Activated T-cell treated with anti-CD3 and anti-CD28 coated beads for 48 hours (primary cell): ENCODE measurements around the gene COL23A1.

Experiments
- DNase-seq: peaks from one replicate; pipeline ENCODE4 v3.0.0-alpha.2; 2020; ENCODE audit warnings: low read depth

The COL23A1 gene

DNA sequence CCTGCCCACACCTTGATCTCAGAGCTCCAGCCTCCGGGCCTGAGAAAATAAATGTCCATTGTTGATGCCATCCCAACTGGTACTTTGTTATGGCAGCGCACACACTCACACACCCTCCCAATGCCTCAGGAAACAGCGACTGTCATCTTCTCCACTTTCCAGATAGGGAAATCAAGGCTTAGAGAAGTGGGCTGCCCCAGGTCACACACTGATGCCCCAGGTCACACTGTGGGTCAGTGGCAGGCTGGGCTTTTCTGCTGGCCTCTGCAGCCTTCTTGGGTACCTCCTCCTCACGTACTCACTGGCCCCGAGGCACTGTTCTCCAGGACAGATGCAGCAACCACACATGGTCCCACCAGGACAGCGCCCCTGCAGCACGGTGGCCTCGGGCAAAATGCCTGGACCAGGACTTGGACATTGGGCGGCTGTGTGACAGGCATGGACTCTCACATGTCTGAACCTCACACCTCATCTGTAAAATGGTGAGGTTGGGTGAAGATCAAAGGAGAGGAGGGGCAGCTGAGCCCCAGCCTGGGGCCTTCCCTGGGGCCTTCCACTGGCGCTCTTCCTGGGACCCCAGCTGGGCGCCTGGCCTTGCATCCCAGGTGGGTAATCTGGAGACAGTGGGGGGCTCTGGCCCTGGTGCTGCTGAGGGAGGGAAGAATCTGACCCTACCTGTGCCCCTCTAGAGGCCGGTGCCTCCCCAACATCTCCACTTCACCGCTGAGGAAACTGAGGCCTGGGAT lies 156.0 kb downstream of the COL23A1 start:
- no peak for DNase-seq

DNA sequence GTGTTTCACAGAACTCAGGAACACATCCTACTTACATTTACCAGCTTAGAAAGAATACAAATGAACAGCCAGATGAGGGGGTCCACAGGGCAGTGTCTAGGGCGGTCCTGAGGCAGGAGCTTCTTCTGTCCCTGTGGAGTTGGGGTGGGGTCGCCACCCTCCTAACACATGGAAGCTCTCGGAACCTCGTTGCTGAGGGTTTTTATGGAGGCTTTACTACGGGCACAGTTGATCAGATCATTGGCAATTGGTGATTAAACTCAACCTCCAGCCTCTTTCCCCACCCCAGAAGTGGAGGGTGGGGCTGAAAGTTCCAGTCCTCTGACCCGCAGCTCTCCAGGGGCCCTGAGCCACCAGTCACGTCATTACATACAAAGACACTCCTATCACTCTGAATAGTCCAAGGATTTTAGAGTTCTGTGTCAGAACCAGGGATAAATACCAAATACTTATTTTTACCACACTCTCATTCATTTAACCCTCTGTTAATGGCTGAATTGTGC lies 156.9 kb downstream of the COL23A1 start:
- no peak for DNase-seq

DNA sequence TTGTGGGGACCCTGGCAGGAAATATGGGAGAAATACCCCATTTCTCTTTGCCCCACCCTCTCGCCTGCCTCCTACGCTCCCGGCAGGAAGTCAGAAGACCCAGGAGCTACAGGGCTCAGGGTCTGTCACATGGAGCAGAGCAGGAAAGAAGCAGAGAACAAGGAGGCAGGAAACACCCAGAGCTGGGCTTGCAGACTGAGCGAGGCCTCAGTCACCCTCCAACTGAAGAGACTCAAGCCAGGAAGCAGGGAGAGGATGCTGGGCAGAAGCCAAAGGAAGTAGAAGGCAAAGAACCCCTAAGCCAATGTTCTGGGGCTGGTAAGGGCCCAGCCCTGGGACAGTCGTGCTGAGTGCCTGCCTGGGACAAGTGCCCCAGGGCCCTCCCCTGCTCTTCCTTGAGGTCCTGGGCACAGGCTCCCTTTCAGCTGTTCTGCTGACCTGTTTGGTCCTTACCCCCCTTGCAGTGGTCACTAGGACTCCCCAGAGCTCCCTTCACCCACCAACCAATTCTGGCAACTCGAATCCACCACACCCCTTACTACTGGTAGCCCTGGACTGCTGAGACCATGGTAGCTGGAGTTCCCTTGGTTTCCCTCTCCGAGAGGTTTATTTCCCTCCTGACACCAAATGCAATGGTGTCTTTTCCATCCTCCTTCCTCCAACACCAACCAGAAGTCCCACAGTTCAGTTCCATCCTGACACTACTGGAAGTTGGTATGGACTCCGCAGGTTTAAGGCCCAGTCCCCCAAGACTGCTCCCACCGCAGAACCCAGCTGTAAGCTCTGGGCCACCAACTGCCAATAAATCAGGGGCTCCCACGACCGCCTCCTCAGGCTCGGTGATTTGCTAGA lies 157.5 kb downstream of the COL23A1 start:
- no peak for DNase-seq

DNA sequence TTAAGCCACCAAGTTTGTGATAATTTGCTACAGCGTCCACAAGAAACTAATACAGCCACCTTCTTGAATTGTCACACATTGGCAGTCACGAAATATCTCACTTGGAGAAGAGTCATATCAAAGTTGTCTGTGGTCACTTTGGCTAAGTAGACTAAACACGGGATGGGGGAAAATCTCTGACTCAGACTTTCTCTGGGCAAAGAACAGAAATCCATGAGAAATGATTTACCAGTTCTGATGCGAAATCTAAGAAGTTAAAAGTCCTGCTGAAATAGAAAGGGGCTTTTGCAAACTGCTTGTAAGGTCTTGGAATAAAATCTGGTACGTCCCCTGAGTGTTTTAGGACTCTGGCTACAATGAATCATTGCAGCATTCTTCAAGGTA lies 158.4 kb downstream of the COL23A1 start:
- no peak for DNase-seq

DNA sequence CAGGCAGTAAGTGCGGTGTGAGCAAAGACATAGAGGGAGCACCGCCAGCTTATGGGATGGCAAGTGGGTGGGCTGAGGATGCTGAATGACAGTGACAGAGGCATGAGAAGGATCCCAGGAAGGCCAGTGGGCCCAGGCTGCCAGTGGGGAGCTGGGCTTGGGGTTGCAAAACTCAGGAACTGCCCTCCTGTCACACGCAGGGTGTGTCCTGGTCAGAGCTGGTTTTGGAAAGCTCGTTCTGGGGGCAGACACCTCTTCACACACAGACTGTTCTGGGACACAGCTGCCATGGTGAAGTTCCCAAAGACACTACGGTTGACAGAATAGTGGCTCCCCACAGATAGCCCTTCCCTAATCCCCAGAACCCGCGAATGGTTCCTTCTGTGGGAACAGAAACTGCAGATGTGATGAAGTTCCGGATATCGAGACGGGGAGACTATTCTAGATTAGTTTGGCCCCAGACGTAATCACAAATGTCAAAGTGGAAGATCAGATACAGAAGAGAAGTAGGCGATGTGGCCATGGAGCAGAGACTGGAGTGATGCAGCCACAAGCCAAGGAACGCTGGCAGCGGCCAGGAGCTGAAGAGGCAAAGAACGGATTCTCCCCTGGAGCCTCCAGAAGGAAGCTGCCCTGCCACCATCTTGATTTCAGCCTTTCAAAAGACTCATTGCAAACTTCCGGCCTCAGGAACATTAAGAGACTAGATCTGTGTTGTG lies 159.0 kb downstream of the COL23A1 start:
- no peak for DNase-seq

DNA sequence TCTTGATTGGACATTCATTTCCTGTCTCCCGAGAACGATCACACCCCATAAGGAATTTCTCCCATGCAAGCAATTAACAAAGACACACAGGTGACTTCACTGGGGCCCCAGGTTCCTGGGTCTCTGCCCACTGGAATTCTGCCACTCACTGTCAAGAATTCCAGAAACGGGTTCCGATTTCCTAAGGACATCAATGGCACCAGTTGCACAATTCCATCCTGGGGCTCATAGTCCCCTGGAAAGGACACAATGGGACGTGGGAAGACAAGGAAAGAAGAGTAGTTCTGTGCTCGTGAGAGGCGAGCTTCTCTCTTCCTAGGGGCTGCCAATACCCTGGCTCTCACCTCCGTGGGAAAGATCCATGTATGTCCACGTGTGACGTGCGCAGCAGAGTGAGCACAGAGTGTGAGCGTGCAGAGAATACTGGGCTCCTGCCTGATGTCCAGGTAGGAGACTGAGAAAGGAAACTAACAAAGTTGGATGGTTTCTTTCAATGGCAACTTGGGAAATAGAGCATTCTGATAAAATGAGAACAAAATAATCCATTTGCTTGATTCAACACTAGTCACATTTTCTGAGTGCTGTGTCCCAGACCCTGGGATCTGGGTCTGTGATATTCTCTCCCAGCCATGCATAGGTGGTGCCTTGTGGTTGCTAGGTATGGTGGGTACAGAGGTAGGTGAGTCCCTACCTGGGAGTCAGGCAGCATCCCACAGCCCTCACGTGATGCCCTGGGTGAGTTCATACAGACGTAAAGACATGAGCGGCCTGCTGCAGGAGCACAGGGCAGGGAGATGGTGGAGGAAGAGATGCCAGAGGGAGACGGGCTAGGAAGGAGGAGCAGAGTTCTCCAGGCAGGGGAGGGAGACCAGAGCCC lies 159.8 kb downstream of the COL23A1 start:
- DNase-seq, result no peak

DNA sequence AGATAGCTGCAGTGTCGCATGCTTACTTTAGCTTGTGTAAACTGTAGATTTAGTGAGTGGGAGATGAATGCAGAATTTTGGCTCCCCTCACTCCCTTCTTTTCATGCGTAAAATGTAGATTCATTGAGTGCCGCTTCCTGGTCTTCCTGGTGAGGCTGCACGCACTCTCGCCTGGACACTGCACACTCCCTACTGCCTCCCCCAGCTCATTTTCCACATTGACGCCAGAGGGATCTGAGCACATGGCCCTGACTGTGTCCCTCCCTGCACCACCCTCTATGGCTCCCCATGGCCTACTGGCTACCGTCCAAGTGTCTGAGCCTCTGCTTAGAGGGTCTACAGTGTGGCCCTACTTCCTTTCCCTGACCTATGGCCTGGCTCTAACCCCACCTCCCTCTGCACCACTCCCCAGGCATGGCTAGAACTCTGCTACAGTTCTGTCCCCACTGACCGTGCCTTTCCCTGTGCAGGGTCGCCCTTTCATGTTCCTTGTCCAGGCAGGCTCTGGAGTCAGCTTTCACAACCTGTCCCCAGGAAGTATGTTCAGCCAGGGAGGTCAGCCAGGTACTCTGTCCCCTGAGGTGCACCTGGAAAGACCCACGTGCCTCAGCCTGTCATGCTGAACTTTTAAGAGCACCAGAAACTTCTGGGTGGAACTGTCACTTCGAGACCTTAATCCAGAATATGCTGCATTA lies 160.6 kb downstream of the COL23A1 start:
- DNase-seq, result no peak

DNA sequence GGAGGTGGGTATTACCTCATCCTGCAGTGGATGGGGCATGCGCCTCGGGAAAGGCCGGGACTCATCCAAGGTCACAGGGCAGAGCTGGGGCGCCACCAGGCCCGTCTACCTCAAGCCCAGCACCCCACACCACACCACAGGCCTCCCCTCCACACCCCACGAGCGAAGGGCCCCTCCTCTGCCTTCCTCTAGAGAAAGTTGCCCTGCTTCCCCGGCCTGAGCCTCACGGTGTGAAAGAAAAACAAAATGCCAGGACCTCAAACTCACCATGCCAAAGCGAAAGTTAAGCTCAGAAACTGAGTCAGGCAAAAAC lies 161.1 kb downstream of the COL23A1 start:
- no peak for DNase-seq

DNA sequence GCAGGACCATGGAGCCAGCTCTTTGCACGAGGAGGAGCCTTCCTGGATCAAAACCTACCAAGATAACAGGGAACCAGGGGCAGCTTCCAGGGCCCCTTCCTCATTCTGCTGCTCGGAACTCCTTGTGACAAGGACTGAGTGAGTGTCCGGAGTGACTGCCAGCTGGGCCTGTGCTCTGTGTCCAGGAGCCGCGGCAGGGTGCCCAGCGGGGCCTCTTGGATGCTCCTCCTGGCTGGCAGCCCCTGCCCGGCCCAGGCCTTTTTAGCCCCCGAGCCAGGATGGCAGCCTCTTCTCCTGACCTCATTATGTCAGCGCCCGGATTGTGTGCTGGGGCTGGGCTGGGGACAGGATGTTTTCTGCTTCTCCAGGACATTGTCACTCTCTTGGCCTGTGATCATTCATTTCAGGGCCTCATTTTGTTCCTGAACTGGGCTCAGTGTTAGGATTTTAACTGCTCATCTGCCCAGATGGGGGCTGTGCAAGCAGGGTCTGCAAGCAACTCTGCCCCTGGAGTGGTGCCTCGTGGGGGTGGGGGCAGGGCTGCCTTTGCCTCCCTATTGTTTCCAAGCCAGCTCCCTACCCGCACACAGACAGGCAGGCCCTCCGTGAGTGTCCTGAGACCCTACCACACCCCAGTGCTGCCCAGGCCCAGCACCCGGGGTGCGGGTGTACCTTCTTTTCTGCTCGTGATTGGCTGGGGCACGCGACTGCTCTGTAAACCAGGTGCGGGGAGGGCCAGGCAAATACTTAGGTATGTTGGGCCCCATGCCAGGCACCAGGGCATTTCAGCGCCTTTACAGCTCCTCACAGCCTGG lies 161.6 kb downstream of the COL23A1 start:
- no peak for DNase-seq

DNA sequence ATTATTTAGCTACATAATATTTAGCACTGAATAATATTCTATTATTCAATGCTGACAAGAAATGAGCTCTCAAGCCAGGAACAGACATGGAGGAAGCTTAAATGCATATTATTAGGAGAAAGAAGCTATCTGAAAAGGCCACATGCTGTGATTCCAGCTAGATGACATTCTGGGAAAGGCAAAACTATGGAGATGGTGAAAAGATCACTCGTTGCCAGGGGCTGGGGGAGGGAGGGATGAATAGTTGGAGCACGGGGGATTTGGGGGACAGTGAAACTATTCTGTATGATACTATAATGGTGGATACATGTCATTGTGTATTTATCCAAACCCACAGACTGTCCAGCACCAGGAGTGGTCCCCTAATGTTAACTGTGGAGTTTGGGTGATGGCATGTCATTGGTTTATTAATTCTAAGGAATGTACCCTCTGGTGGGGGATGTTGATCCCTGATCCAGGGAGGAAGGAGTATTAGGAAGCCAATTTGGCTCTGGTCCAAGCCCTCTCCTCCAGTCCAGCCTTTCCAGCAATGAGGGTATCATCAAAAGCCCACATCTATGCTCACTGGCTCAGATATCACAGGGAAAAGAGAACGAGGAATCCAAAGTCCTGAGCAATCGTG lies 162.5 kb downstream of the COL23A1 start:
- DNase-seq, result no peak

DNA sequence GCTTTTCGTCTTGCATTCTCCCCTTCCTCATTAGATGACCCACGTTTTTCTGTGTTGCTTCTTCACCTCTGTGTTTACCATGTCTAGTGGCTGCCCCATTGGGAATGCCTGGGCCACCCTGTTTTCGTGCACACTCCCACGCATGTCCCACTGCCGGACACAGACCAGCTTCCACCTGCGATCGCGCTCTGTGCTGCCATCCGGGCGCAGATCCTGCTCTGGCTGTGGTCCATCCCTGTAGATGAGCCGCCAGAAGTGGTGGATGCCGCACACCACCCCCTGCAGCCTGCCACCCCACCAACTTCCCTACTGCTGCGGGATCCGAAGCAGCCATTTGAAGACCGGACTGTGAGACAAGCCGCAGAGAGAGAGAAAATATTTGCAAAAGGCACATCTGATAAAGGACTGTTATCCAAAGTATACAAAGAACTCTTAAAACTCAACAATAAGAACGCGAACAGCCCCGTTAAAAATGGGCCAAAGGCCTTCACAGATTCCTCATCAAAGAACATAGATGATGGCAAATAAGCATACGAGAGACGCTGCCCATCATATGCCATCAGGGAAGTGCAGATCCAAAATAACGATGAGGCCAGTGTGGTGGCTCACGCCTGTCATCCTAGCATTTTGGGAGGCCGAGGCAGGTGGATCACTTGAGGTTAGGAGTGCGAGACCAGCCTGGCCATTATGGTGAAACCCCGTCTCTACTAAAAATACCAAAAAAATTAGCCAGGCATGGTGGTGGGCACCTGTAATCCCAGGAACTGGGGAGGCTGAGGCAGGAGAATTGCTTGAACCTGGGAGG lies 163.7 kb downstream of the COL23A1 start:
- no peak for DNase-seq

DNA sequence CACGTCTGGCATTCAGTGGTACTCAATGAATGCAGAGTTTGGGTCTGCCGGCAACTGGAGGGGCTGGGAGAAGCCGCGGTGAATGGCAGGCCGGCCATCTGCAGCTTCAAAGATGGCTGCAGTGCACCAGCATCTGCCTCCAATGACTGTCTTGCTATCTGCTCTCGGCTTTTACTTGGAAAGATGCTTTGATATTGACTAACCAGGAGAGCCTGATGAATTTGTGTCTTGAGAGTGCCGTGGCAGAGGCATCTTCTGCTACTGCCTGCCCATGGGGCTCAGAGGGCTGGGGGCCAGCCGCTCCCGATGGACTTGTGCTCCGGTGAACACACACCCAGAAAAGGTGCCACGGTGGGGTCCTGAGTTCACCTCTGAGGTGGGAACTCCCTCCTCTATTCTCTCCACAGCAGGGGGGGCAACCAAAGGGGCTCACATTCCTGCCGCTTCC lies 164.5 kb downstream of the COL23A1 start:
- DNase-seq, result no peak

DNA sequence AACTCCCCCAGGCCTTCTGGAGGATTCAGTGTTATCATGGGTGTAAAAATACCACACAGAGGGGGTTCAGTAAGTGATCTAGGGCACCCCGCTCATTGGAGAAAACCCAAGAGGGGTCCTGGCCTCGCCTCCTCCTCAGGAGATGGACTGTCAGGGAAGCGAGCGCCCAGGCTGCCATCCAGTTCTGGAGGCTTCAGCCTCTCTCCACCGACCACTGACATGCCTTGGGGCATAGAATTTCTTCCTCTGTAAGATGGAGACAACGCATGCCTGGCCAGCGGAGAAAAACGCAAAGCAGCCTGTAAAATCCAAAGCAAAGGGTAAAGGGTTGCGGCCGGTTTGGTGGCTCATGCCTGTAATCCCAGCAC lies 165.4 kb downstream of the COL23A1 start:
- no peak for DNase-seq

DNA sequence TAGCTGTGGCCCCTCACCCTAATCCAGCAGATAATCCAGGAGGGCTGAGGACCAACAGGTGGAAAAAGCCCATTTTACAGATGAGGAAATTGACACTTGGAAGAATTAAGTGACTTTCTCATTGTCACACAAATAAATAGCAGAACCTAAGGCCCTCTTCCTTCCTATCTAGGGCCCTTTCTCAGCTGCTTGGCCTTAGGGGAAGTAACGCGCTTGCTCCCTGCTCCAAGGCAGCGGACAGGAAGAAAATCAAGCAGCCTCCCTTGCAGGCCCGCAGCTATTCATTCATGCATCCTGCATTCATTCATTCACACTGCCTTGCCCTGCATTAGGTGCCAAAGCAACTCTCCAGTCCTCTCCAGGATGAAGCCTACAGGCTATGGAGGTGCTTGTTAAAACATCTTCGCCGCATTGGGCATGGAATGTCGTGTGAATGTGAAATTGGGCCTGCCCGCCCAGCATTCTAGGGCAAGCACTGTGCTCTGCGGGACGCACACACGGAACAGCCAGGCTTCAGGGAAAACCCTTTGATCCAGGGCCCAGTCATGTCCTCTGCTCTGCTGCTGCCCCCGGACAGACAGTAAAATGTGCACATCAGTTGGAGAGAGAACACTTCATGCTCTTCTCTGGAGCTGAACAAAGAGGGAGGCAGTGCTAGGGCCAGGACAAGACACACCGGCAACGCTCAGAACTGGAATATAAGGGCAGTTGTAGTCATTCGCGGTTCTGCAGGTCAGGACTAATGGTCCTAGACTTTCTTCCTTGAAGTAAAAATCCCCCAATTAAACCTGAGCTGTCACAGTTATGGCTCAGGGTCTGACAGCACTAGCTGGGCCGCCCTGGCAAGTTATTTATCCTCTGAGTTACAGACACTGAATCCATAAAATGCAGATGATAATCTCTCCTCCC lies 166.0 kb downstream of the COL23A1 start:
- DNase-seq, result no peak

DNA sequence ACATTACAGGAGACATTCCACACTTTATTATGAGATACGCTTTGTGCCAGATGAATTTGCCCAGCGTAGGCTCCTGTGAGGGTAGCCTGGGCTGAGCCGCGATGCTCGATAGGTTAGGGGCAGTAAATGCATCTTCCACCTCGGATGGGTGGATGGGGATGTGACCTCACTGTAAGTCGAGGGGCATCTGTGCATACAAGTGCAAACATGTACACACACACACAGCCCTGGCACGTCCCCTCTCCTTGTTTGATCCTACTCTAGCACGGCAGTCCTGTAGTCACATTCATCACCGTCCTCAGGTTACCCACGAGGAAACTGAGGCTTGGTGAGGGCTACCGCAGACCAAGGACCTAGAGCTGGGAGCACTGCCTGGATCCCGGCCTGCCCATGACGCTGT lies 166.8 kb downstream of the COL23A1 start:
- DNase-seq, result no peak

DNA sequence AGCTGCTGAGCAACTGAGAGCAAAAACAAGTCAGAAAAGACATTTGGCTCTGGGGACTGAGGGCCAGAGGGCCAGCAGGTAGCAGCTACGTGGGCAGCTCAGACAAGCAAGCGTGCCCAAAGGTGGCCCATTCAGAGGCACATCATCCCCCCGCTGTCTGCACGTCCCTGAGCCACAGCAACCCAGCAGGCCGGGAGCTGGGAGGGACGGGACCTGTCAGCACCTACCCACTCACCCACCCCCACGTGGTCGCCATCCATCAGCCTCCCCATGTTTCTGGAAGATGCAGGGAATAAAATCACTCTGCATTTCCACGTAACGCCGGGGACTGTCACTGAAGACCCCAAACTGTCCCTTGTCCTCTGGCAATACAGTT lies 167.8 kb downstream of the COL23A1 start:
- no peak for DNase-seq

DNA sequence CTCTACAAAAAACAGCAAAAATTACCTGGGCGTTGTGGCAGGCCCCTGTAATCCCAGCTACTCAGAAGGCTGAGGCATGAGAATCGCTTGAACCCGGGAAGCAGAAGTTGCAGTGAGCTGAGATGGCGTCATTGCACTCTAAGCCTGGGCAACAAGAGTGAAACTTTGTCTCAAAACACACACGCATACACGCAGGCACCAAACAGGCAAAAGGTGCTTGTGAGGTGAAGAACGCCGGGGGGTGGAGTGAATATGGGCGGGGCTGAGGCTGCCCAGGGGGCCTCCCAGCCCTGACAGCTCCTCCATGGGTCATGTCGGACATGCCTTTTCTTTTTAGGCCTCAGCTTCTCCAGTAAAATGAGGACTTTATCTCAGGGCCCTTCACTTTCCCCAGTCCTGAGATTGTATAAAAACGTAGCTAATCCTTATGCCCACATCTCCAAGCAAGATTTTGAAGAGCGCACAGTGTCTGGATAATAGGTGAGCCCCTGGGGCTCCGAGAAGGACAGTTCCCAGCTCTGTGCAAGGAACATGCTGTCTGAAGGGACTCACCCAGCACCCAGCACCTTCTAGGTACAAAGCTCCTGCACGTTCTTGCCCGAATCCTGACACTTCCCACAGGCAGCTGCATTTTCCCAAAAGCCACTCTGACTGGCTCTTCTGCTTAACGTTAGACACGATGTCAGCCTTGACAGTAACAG lies 168.3 kb downstream of the COL23A1 start:
- no peak for DNase-seq
